Adipose tissue (tissue), 3 donors: ENCODE results near the gene PHRF1. TPM values are rescaled to one million over a fixed set of nuclear protein-coding genes. Genes with fewer than 3 reads are reported as not detected.
"Not testable (repeated sequence)": the region's sequence is repeated elsewhere in the genome, so short reads cannot be mapped to it uniquely, and the experiment has no call there.

Source experiments
- H3K27ac ChIP-seq: one replicate; pipeline ENCODE4 v1.5.1; 2013; ENCODE audit warnings: low read depth, low read length
- WGBS, 3 donors: extraction: QIAGEN DNeasy Blood & Tissue Kit; methylation state at CpG; one replicate each; pipeline ENCODE4 v1.1.7; 2013; 5-methylcytosine and 5-hydroxymethylcytosine counted together
- polyA plus RNA-seq, 3 donors: library from polyadenylated mRNA; stranded (reverse); fragments of 200-250 nt; gene quantifications; one replicate each; pipeline ENCODE4 v1.2.3, GENCODE V29; 2013
- donor health status: healthy with polysubstance abuse.
- donor health status: Bipolar disorder and iron deficiency.
- donor health status: healthy.

The PHRF1 gene
- polyA plus RNA-seq, 3 donors: 8.9 to 19.8 (median 16.0) TPM

DNA sequence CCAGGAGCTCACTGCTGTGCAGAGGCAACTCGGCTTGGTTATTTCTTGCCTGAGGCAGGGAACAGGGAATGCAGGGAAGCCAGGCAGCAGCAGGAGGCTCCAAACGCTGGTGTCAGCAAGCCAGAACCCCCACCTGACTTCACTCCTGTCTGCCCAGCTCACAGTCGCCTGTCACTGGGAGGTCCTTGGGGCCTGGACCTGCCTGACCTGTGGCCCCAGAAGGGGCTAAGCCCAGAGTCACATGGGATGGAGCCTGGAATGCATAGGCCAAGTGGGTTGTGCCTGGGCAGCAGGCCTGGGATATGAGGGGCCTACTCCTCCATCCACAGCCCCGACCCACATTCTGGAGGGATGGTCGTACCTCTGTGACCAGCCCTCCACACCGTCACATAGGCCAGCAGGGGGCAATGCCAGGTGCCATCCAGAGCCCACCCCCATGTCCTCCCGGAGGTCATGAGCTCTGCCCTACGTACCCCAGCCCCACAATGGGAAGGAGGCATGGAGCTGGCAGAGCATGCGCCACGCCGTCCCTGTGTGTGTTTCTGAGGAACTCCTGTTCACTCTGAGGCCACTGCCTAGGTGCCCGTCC, 10.3 kb upstream of the PHRF1 start:
- WGBS, 3 donors: 77 to 87% (median 84%) methylated on average over 11 to 12 of the region's 12 CpGs
- no peak overlapping the region for H3K27ac ChIP-seq

DNA sequence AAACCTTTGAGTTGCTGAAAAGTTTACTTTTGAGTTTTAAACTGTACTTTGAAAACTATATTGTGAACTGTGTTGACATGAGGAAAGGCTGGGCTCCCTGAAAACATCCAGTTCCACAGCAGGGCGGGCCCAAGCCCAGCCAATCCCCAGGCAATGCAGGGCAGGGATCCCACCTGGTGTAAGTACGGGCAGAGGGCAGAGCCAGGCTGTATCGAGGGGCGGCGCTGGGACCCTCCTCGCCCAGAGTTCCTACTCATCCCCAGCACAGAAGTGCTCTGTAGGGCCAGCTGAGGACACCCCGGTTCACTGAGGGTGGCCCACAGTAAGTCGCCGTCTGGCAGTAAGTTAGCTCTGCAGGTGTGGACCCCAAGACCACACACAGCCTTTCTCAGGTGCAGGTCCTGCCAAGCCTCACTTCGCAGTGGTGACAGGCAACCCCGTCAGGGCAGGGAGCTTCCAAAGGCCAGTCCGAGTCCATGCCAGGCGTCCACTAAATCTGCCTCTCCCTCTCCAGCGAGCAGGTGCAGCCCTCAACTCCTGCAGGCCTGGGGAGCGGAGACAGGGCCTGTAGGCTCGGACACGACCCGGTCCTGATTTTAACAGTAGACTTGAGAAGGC, 9.2 kb upstream of the PHRF1 start:
- 89 to 93% (median 91%) methylated on average over 18 of the region's 18 CpGs for WGBS, 3 donors
- H3K27ac ChIP-seq: no peak overlapping the region

GRCh38 chr11:567629-568292, 8.5 kb upstream of the PHRF1 start:
- H3K27ac ChIP-seq: no peak overlapping the region

DNA sequence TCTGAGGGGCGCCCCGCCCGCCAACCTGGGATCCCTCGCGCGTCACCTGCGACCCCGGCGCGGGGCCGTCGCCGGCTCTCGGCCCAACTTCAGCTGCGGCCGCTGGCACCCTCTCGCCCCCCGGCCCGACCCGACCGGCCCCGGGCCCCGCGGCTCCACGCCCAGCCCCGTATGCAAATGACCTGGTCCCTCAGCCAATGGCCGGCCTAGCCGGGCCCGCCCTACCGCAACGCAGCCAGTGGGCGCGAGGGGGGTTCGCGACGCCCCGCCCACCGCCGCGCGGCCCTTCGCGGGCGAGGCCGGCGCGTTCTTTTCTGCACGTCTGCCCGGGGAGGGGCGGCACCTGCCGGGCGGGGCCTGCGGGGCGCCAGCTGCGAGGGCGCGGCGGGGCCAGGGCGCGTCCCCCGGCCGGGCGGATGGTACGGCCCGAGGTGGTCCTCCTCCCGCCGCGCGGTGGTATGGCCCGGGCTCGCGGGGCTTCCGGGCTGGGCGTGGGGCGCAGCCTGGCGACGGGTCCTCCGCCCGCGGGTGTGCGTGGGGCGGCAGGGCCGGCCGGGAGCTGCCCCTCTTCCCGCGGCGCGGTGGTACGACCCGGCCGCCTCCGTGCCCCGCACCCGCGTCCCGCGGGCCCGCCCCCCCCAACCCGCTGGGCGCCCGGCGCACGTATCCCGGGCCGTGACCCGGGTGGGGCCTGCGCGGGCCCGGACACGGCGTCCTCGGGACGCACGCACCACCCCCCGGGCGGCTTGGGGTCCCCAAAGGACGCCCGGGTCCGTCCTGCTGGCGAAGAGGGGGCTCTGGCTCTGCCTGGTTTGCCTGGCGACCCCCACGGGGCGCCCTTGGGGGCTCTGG, 7.7 kb upstream of the PHRF1 start:
- WGBS, 3 donors: 1 to 2% (median 1%) methylated on average over 82 to 123 of the region's 123 CpGs
- no peak overlapping the region for H3K27ac ChIP-seq

More at GRCh38 chr11:567629-568292, 8.5 kb upstream of the PHRF1 start:
- 26 to 35% (median 28%) methylated on average over 28 to 41 of the region's 41 CpGs for WGBS, 3 donors

DNA sequence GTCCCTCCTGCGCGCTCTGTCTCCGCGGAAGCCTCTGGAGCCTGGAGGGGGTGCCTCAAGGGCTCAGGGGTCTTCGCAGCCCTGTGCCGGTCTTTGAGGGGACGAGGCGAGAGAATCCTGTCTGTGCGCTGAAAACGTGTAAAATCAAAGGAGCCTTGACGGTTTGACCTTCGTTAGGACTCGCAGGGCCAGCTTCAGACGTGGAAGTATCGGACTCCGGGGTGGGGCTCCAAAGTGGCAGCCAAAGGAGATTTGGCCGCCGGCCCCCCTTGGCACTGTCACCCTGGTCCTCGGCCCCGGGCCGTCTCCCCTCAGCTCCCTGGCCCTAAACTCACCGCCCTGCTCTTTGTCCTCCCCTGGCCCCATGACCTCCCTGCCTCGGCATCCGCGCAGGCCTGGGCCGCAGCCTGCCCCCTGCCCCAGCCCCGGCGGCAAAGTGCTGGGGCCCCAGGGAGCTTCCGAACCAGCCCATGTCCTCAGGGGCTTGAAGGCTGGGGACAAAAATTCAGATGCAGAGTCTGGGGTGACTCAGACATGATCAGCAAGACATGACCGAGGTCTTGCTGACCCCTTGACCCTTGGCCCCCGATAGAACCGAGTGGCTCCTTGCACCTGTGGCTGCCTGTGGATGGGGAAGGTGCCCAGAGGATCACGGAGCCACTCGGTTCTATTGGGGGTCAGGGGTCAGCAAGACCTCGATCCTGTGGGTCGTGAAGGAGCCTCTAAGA, 6.9 kb upstream of the PHRF1 start:
- WGBS, 3 donors: 30 to 45% (median 33%) methylated on average over 36 of the region's 36 CpGs
- no peak overlapping the region for H3K27ac ChIP-seq

DNA sequence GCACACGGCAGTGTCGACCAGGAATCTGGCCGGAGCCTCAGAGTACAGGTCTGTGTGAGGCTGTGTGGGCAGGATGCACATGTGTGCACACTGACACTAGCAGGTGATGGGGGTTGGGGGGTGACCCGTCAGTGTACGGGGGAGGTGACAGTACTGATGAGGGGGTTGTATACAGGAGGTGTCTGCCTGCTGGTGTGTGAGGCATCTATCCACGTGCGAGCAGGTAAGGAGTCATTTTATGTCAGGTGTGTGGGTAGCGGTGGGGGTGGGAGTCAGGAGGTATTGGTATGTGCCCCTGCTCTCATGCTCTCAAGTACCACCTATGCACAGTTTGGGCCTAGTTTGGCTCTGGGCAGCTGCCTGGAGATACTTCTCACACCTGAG, 4.5 kb upstream of the PHRF1 start:
- no peak overlapping the region for H3K27ac ChIP-seq
- 69 to 79% (median 73%) methylated on average over 8 of the region's 8 CpGs for WGBS, 3 donors

- H3K27ac ChIP-seq: no peak overlapping the region
- WGBS, 3 donors: 86 to 94% (median 86%) methylated on average over 16 of the region's 16 CpGs
Observed at GRCh38 chr11:573146-573759, 3.0 kb upstream of the PHRF1 start.

GRCh38 chr11:574031-574570, 2.2 kb upstream of the PHRF1 start:
- not testable (repeated sequence) for H3K27ac ChIP-seq
- 39 to 63% (median 46%) methylated on average over 14 of the region's 14 CpGs for WGBS, 3 donors

DNA sequence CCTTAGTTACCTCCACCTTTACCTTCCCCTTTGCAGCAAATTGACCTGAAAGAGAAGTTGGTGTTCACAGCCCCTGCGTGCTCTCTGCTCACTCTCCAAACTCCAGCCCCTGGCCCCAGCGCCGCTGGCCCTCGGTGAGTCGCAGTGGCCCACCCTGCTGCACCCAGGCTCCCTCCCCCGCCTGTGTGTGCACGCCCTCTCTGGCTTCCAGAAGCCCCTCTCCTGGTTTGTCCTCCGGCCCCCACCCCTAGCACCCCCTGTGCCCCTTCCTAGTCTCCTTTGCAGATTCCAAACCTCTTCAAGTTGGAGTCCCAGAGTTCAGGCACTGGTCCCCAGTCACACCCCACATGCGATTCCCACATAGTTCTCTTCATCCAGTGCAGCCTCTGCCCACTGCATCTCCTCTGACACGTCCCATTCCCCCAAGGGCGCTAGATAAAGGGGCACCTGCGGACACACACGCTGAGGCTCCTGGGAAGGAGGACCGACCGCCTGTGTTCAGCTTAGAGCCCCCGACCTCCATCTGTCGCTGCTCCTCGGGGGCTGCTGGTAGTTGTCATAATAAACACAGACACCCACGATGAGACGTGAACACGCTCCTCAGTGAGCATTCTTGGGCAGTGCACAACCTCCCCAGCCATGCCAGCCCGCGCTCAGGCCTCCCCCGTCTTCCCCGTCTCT, 1.5 kb upstream of the PHRF1 start:
- H3K27ac ChIP-seq: no peak overlapping the region
- whole genome bisulfite sequencing, 3 donors: 20 to 28% (median 21%) methylated on average over 23 to 25 of the region's 25 CpGs

DNA sequence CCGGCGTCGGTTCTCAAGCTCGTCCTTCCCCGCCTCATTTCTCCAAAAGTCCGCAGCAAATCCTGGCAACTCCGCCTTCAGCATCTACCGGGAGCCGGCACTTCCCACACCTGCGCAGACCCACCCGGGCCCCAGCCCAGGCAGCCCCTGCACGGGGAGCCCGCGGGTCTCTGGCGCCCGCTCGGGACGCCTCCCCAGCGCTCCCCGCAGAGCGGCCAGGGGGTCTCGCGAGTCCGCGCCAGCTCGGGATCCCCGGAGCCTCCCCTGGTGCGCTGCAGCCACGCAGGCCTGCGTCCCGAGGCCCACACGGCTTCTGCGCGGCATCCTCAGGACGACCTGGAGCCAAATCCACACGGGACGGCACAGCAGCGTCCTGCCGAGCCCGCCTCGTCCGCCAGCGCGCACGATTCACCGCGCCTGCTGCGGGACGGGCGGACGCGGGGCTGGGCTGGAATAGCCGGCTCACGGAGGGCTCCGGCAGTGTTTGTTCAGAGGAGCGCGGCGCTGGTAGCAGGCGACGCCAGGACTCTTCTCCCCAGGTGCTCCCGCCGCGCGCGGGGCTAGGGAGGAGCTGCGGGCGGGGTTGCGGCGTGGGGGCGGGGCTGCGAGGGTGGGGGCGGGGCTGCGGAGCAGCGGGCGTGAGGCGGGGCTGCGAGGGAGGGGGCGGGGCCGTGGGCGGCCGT, 816 bp upstream of the PHRF1 start:
- 0 to 1% (median 1%) methylated on average over 69 to 78 of the region's 81 CpGs for WGBS, 3 donors

GRCh38 chr11:576811-577610, 741 bp downstream of the PHRF1 start:
- 2 to 6% (median 5%) methylated on average over 38 to 44 of the region's 48 CpGs for WGBS, 3 donors
- no peak overlapping the region for H3K27ac ChIP-seq

More for the DNA sequence above, 816 bp upstream of the PHRF1 start:
- H3K27ac ChIP-seq: no peak overlapping the region

DNA sequence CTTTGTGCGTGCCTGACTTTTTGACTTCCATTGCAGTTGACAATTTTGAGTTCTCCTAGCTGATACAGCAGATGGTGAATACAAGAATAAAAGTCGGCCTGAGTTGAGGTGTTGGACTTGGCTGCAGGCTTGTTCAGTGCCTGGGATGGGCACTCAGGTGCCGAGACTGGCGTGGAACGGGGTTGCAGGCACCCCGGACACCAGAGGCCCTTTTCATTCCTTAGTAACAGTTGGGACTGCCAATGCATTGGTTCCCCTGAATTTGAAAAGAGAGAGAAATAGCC, 1.3 kb downstream of the PHRF1 start:
- no peak overlapping the region for H3K27ac ChIP-seq
- whole genome bisulfite sequencing, 3 donors: 35 to 66% (median 62%) methylated on average over 6 of the region's 6 CpGs

- no peak overlapping the region for H3K27ac ChIP-seq
- 60 to 78% (median 74%) methylated on average over 21 of the region's 21 CpGs for WGBS, 3 donors
Observed at GRCh38 chr11:578276-579035, 2.2 kb downstream of the PHRF1 start.

- WGBS, 3 donors: 37 to 84% (median 75%) methylated on average over 20 of the region's 20 CpGs
- no peak overlapping the region for H3K27ac ChIP-seq
Observed at GRCh38 chr11:579830-580601, 3.7 kb downstream of the PHRF1 start.

GRCh38 chr11:581342-581741, 5.1 kb downstream of the PHRF1 start:
- 76 to 83% (median 77%) methylated on average over 14 of the region's 14 CpGs for WGBS, 3 donors
- no peak overlapping the region for H3K27ac ChIP-seq
